MG63 (cell line): Measurements from ENCODE around the gene TRIO. TPM values are rescaled to one million over a fixed set of nuclear protein-coding genes. Genes with fewer than 3 reads are reported as not detected.
A peak's percentile ranks its signal among the peaks of the same experiment; 100 is the strongest.

ENCODE experiments used
- DNase-seq: peaks from one replicate; pipeline ENCODE4 v3.0.0-alpha.2; 2020
- H3K27me3 ChIP-seq: fragments of 250-450 bp; sonication (Bioruptor Pico); 2 replicates; pipeline ENCODE4 v1.5.1; 2020; ENCODE audit warnings: mild to moderate bottlenecking, moderate library complexity
- H3K36me3 ChIP-seq: fragments of 250-450 bp; sonication (Bioruptor Pico); 2 replicates; pipeline ENCODE4 v1.5.1; 2020; ENCODE audit warnings: mild to moderate bottlenecking, moderate library complexity
- H3K4me3 ChIP-seq: fragments of 250-450 bp; sonication (Bioruptor Pico); 2 replicates; pipeline ENCODE4 v1.5.1; 2020; ENCODE audit warnings: mild to moderate bottlenecking, moderate library complexity
- H3K9me3 ChIP-seq: fragments of 250-450 bp; sonication (Bioruptor Pico); 2 replicates; pipeline ENCODE4 v1.5.1; 2020; ENCODE audit warnings: mild to moderate bottlenecking, moderate library complexity
- total RNA-seq: library from RNA; depleted of rRNA; stranded (reverse); fragments of >200 nt; shearing (Covaris generic); gene quantifications from 2 replicates; pipeline ENCODE4 v1.2.3, GENCODE V29; 2014; ENCODE audit warnings: low replicate concordance

Gene TRIO
- total RNA-seq, 1 experiment from 2014 or later = 123 TPM

- no peaks in the 10 kb centered on the region for H3K9me3 ChIP-seq
- peaks cover 100% of the 10 kb centered on the region for H3K36me3 ChIP-seq
- no peak overlapping the region for H3K4me3 ChIP-seq
- no peak for DNase-seq
- H3K27me3 ChIP-seq = no peaks in the 10 kb centered on the region
These were observed 189.0 kb downstream of the TRIO start for GRCh38 chr5:14332038-14332631.

DNA sequence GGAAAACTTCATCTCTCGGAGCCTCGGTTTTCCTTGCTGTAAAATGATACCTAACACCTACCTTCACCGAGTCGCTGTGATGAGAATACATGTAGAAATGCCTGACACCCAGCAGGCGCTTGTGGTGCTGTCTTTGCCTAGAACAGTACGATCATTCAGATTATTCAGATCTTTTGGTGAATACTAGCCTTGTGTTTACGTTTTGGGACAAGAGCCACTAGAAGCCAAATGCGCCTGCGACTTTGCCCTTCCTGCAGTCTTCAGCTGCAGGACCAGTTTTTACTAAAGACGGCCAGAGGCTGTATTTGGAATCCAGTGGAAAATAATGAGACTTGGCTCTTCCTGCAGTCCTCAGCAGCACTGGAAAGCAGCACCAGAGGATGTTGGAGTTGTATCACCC lies 189.6 kb downstream of the TRIO start:
- H3K27me3 ChIP-seq = no peaks in the 10 kb centered on the region
- H3K9me3 ChIP-seq = no peaks in the 10 kb centered on the region
- DNase-seq = no peak
- H3K4me3 ChIP-seq = no peak overlapping the region
- peaks cover 100% of the 10 kb centered on the region for H3K36me3 ChIP-seq

DNA sequence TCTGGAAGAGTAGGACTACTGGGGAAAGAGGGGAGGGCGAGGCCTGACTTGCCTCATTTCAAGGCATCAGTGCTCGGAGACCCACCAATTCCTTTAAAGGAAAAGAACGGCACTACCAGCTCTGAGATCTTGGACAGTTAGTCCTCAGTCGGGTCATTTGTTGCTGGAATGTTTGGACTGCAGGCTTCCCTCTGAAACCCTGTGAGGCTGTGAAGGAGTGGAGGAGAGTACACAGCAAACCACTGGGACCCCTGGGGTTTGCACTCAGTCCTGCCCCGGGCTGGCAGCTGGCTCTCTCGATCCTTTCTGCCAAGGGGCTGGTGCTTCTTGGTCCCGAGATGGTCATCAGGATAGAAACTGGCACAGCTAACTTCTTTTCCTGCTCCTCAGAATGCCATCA lies 194.5 kb downstream of the TRIO start:
- Histone ChIP-seq H3K9me3 (no peaks in the 10 kb centered on the region), H3K36me3 (peaks cover 98% of the 10 kb centered on the region), H3K27me3 (no peaks in the 10 kb centered on the region), H3K4me3 (no peak overlapping the region)
- DNase-seq = no peak

DNA sequence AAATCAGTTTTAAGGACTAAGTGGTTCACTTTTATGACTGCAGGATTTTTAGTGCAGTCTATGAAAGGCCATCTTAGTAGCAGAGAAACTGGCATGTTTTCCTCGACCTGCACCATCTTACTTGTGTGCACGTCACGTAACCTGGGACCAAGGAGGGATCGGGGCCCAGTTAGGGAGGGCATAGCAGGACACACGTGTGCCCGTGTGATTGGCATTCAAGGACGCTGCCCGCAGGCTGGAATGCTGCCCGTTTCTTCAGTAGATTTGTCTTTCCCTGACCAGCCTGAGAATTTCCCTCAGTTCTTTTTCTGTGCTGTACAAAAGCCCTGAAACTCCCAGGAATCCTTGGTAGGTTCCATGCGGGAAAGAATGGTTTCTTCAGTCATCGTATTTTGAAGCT lies 196.3 kb downstream of the TRIO start:
- no peak for DNase-seq
- Histone ChIP-seq H3K9me3 (no peaks in the 10 kb centered on the region), H3K4me3 (no peak overlapping the region), H3K36me3 (peaks cover 97% of the 10 kb centered on the region), H3K27me3 (no peaks in the 10 kb centered on the region)

GRCh38 chr5:14341571-14342230 lies 198.6 kb downstream of the TRIO start:
- Histone ChIP-seq H3K9me3 (no peaks in the 10 kb centered on the region), H3K4me3 (no peak overlapping the region), H3K36me3 (peaks cover 97% of the 10 kb centered on the region), H3K27me3 (no peaks in the 10 kb centered on the region)
- no peak for DNase-seq

DNA sequence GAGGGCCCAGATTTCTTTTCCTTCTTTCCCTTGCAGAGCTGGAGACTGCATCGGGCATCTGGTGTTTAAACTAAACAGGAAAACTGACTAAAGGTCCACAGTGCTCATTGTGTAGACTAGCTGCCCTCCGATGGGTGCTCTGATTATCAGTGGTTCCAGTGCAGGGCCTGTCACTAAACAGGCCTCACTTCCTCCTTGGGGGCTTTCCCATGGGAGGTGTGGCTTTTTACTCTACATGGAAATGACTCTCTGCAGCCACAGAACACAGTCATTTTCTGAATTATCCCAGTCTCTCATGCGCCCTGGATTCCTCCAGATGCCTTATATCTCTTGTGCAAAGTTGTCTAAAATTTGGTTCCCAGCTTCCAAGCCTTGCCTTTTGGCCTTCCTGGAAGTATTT lies 199.2 kb downstream of the TRIO start:
- Histone ChIP-seq H3K9me3 (no peaks in the 10 kb centered on the region), H3K27me3 (no peaks in the 10 kb centered on the region), H3K36me3 (peaks cover 93% of the 10 kb centered on the region), H3K4me3 (no peak overlapping the region)
- no peak for DNase-seq

DNA sequence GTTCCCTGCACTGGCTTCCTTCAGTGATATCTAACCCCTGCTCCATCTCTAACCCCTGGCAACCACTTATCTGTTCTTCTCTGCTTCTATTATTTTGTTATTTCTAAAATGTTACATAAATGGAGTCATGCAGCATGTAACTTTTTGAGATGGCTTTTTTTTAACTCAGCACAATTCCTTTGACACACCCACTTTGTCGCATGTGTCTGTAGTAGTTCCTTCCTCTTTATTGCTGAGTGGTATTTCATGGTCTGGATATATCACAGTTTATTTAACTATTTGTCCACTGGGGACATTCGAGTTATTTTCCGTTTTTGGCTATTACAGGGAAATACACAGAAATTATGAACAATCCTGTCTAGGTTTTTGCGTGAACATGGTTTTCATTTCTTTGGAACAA lies 200.2 kb downstream of the TRIO start:
- peaks cover 93% of the 10 kb centered on the region for H3K36me3 ChIP-seq
- DNase-seq = no peak
- H3K4me3 ChIP-seq = no peak overlapping the region
- no peaks in the 10 kb centered on the region for H3K27me3 ChIP-seq
- H3K9me3 ChIP-seq = no peaks in the 10 kb centered on the region

- H3K4me3 ChIP-seq = no peak overlapping the region
- H3K9me3 ChIP-seq = no peaks in the 10 kb centered on the region
- DNase-seq = no peak
- no peaks in the 10 kb centered on the region for H3K27me3 ChIP-seq
- peaks cover 86% of the 10 kb centered on the region for H3K36me3 ChIP-seq
These were observed 204.4 kb downstream of the TRIO start for GRCh38 chr5:14347522-14347921.

- Histone ChIP-seq H3K4me3 (no peak overlapping the region), H3K9me3 (no peaks in the 10 kb centered on the region), H3K36me3 (peaks cover 83% of the 10 kb centered on the region), H3K27me3 (no peaks in the 10 kb centered on the region)
- no peak for DNase-seq
These were observed 205.0 kb downstream of the TRIO start for GRCh38 chr5:14348142-14348541.

DNA sequence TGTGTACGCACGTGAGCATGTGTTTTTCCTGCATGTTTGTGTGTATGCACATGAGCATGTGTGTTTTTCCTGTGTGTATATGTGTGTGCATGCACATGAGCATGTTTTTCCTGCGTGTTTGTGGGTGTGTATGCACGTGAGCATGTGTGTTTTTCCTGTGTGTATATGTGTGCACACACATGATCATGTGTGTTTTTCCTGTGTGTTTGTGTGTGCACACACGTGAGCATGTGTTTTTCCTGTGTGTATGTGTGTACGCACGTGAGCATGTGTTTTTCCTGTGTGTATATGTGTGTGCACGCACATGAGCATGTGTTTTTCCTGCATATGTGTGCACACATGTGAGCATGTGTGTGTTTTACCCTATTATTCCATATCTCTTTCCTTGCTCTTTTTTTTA lies 205.9 kb downstream of the TRIO start:
- H3K27me3 ChIP-seq = no peaks in the 10 kb centered on the region
- DNase-seq = no peak
- peaks cover 83% of the 10 kb centered on the region for H3K36me3 ChIP-seq
- no peaks in the 10 kb centered on the region for H3K9me3 ChIP-seq
- no peak overlapping the region for H3K4me3 ChIP-seq

GRCh38 chr5:14351086-14351661 lies 208.0 kb downstream of the TRIO start:
- no peaks in the 10 kb centered on the region for H3K27me3 ChIP-seq
- no peaks in the 10 kb centered on the region for H3K9me3 ChIP-seq
- peaks cover 80% of the 10 kb centered on the region for H3K36me3 ChIP-seq
- H3K4me3 ChIP-seq = no peak overlapping the region
- no peak for DNase-seq

DNA sequence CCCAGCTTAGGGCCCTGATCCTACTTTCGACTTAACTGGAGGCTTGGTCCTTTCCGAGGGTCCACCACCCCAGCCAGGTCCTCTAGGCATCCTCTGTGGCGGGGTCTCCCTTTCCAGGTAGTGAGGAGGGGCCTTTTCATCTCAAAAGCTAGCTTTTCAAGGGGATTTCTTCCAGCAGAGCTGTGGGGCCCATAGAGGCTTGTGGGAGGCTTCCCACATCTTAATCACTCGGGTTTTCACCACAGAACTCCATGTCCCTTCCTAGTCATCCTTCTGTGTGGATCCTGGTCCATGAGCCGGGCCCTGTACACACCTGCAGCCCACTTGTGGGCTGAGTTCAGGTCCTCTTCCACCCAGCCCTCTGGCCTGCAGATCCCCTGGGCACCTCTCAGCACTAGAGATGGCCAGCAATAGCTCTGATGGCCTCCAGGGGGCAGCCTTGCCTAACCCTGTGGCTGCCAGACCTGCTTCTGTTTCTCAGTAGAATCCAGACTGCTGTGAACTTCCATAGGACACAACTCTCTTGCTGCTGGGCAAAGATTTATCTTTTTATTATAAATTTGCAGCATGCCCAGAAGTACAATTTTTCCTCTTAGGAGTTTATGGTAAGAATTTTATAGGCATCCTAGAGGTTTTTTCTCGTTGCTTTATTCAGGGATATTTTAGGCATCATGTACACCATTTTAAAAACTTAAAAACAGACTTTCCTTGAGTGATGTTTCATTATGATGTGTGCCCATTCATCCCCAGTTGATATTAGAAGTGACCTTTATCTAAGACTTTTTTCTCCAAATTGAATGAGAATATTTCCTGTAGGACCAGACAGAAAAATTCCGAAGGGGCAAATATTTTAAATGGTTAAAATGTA lies 208.9 kb downstream of the TRIO start:
- Histone ChIP-seq H3K9me3 (no peaks in the 10 kb centered on the region), H3K27me3 (no peaks in the 10 kb centered on the region), H3K36me3 (peaks cover 83% of the 10 kb centered on the region), H3K4me3 (no peak overlapping the region)
- DNase-seq = peak; percentile 60

DNA sequence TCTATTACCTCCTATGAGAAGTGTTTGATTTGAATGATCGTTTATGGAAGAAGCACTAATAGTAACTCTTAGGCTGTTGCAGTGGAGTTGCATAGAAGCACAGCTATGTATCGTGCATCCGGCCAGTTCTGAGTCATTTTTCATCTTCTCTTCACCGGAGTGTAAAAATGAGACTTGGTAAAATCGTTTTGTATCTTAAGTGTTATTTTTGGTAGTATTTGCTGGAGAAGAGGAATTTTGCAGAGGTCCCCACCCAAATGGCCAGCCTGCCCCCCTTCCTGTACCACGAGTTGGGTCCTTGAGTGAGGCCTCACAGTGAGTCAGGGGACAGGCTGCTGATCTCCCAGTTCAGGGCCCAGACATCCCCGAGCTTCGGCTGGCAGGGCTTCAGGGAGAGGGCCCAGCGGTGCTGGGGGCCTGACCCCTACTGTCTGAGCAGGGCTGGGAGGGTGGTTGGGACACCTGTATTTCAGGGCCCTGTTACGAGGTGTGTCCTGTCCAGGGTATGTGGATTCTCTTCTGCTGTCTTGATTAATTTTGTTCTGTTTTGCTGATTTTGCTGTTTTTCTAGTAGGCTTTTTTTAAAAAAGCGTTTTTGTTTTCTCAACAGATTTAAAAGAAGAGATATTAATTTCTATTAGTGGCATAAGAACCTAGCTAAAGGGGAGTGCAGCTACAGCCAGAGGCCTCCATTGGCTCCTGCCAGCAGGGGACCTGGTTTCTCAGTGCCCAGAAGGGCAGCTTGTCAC lies 210.8 kb downstream of the TRIO start:
- no peak for DNase-seq
- Histone ChIP-seq H3K4me3 (no peak overlapping the region), H3K27me3 (no peaks in the 10 kb centered on the region), H3K36me3 (peaks cover 87% of the 10 kb centered on the region), H3K9me3 (no peaks in the 10 kb centered on the region)

GRCh38 chr5:14355391-14355790 lies 212.2 kb downstream of the TRIO start:
- no peak for DNase-seq
- H3K27me3 ChIP-seq = no peaks in the 10 kb centered on the region
- no peaks in the 10 kb centered on the region for H3K9me3 ChIP-seq
- H3K36me3 ChIP-seq = peaks cover 92% of the 10 kb centered on the region
- no peak overlapping the region for H3K4me3 ChIP-seq

DNA sequence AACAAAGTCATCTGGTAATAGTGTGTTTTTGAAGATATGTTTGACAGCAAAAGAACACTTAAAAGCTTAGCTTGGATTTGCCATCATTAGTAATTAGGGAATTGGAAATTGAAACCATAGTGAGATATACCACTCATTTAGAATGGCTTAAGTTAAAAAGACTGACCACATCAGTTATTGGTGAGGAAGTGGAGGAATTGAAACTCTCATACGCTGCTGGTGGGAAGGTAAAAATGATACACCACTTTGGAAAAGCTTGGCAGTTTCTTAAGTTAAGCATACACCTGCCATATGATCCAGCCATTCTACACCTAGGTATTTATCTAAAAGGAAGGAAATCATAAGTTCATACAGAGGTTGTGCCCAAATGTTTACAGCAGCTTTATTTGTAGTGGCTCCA lies 213.2 kb downstream of the TRIO start:
- H3K27me3 ChIP-seq = no peaks in the 10 kb centered on the region
- peaks cover 92% of the 10 kb centered on the region for H3K36me3 ChIP-seq
- no peak for DNase-seq

GRCh38 chr5:14357441-14357840 lies 214.3 kb downstream of the TRIO start:
- H3K4me3 ChIP-seq = no peak overlapping the region
- peaks cover 94% of the 10 kb centered on the region for H3K36me3 ChIP-seq
- H3K9me3 ChIP-seq = no peaks in the 10 kb centered on the region
- H3K27me3 ChIP-seq = no peaks in the 10 kb centered on the region
- no peak for DNase-seq

More for the DNA sequence above, 213.2 kb downstream of the TRIO start:
- H3K4me3 ChIP-seq = no peak overlapping the region
- no peaks in the 10 kb centered on the region for H3K9me3 ChIP-seq

- Histone ChIP-seq H3K27me3 (no peaks in the 10 kb centered on the region), H3K9me3 (no peaks in the 10 kb centered on the region), H3K4me3 (no peak overlapping the region), H3K36me3 (peaks cover 95% of the 10 kb centered on the region)
- no peak for DNase-seq
These were observed 214.7 kb downstream of the TRIO start for GRCh38 chr5:14357851-14358250.
